Measurements from ENCODE around the gene VWC2L. TPM values are rescaled to one million over a fixed set of nuclear protein-coding genes. Genes with fewer than 3 reads are reported as not detected.

Gene VWC2L
- total and polyA plus RNA-seq, 2 donors (not counting 1 experiment from before 2014, with no cell fraction given): not detected

DNA sequence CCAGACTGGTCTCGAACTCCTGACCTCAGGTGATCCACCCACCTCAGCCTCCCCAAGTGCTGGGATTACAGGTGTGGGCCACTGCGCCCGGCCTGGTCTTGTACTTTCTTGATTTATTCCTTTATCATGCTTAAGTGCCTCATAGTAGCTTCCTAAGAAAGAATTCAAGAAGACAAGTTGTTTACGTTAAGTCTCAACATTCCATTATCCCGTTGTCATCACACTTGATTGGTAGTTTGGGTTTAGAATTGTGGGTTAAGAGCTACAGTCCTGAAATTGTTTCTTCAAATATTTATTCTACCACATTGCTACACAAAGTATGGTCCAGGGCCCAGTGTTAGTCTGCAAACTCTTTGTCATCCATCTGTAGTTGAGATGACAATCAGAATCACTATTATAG, 194.0 kb downstream of the VWC2L start:
- H4K20me1 ChIP-seq (ENCODE audit: control insufficient read depth, insufficient read depth, low read length, poor library complexity, severe bottlenecking): no peaks in the 10 kb centered on the region
- CTCF ChIA-PET: interaction anchor here (1.0 kb wide), 1 partner anchor 11 kb away, joined by 3 read pairs; no protein-coding TSS in a partner anchor
- no peaks in the 10 kb centered on the region for H3K36me3 ChIP-seq (replicated peaks in 1 of 2; ENCODE audit: control extremely low read depth in 1 of 2, control insufficient read depth in 1 of 2, extremely low read depth in 1 of 2, insufficient read depth in 2 of 2, low read length in 1 of 2)
- TF ChIP-seq, protein P1, sequence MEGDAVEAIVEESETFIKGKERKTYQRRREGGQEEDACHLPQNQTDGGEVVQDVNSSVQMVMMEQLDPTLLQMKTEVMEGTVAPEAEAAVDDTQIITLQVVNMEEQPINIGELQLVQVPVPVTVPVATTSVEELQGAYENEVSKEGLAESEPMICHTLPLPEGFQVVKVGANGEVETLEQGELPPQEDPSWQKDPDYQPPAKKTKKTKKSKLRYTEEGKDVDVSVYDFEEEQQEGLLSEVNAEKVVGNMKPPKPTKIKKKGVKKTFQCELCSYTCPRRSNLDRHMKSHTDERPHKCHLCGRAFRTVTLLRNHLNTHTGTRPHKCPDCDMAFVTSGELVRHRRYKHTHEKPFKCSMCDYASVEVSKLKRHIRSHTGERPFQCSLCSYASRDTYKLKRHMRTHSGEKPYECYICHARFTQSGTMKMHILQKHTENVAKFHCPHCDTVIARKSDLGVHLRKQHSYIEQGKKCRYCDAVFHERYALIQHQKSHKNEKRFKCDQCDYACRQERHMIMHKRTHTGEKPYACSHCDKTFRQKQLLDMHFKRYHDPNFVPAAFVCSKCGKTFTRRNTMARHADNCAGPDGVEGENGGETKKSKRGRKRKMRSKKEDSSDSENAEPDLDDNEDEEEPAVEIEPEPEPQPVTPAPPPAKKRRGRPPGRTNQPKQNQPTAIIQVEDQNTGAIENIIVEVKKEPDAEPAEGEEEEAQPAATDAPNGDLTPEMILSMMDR (IDR thresholded peaks at IDR 0.05): no peak
- TF ChIP-seq EZH2 (IDR thresholded peaks at IDR 0.05; ENCODE audit: borderline replicate concordance, insufficient read depth, low read depth, low read length, poor library complexity, severe bottlenecking): no peak
- POLR2A ChIA-PET: no interaction called here
- 100% methylated on average over 1 of the region's 5 CpGs for WGBS (ENCODE audit: insufficient coverage)
- no peak for ATAC-seq (ENCODE audit: low read depth)
- no peaks in the 10 kb centered on the region for H3K27me3 ChIP-seq (replicated peaks in 1 of 4; ENCODE audit: control extremely low read depth in 1 of 4, control insufficient read depth in 3 of 4, insufficient read depth in 4 of 4, low read length in 3 of 4)
- Mint-ChIP-seq H3K27me3 (no peaks in the 10 kb centered on the region), H3K9me3 (ENCODE audit: insufficient read depth) (no peaks in the 10 kb centered on the region), H3K4me1 (no peaks in the 10 kb centered on the region), H3K4me3 (no peak overlapping the region), H3K27ac (no peak overlapping the region)
- H3K27ac ChIP-seq (ENCODE audit: low read length in 2 of 2): no peak overlapping the region
- H3K4me3 ChIP-seq (ENCODE audit: control extremely low read depth in 1 of 5, extremely low read depth in 1 of 5, insufficient read depth in 1 of 5, low read depth in 2 of 5, low read length in 4 of 5): no peak overlapping the region
- no peak overlapping the region for H2AFZ ChIP-seq (ENCODE audit: insufficient read depth, low read depth, low read length, poor library complexity, severe bottlenecking)
- intact Hi-C loops (cut with micrococcal nuclease): no loop called here
- no peaks in the 10 kb centered on the region for H3K79me2 ChIP-seq (ENCODE audit: control insufficient read depth, insufficient read depth, low read length)
- no peaks in the 10 kb centered on the region for H3K9me3 ChIP-seq (ENCODE audit: control extremely low read depth in 1 of 3, control insufficient read depth in 2 of 3, insufficient read depth in 1 of 3, low read length in 2 of 3)
- H3K4me2 ChIP-seq (replicated peaks; ENCODE audit: low read depth, low read length, poor library complexity, severe bottlenecking): no peak overlapping the region
- DNase-seq: no peak
- no peaks in the 10 kb centered on the region for H3K4me1 ChIP-seq (ENCODE audit: control insufficient read depth in 2 of 2, insufficient read depth in 2 of 2, low read length in 2 of 2)
- H3K9ac ChIP-seq (ENCODE audit: low read length): no peak overlapping the region

DNA sequence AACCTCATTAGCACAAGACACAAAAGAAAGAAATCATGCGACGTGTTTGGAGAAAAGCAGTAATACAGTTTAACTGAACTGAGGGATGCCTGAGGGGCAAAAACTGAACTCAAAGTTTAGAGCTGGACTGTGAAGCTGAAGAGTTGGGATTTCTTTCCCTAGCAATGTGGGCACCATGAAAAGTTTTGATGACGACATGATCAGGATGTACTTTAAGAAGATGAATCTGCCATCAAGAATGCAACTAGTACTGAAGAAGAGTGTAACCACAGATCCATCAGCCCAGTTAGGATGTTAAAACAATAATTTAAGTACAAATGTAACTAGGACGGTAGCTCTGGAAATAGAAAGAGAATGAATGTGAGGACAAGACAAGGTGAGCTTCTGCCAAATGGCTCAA, 196.2 kb downstream of the VWC2L start:
- TF ChIP-seq, protein P1 (IDR thresholded peaks at IDR 0.05): no peak
- no peak for TF ChIP-seq EZH2 (IDR thresholded peaks at IDR 0.05; ENCODE audit: borderline replicate concordance, insufficient read depth, low read depth, low read length, poor library complexity, severe bottlenecking)
- WGBS (ENCODE audit: insufficient coverage): 100% methylated on average over 3 of the region's 4 CpGs

More for the DNA sequence above, 196.2 kb downstream of the VWC2L start:
- intact Hi-C loops (cut with micrococcal nuclease): no loop called here
- Histone ChIP-seq H3K9me3 (ENCODE audit: control extremely low read depth in 1 of 3, control insufficient read depth in 2 of 3, insufficient read depth in 1 of 3, low read length in 2 of 3) (no peaks in the 10 kb centered on the region), H3K79me2 (ENCODE audit: control insufficient read depth, insufficient read depth, low read length) (no peaks in the 10 kb centered on the region), H2AFZ (ENCODE audit: insufficient read depth, low read depth, low read length, poor library complexity, severe bottlenecking) (no peak overlapping the region), H3K4me1 (ENCODE audit: control insufficient read depth in 2 of 2, insufficient read depth in 2 of 2, low read length in 2 of 2) (no peaks in the 10 kb centered on the region), H3K4me3 (ENCODE audit: control extremely low read depth in 1 of 5, extremely low read depth in 1 of 5, insufficient read depth in 1 of 5, low read depth in 2 of 5, low read length in 4 of 5) (no peak overlapping the region), H3K9ac (ENCODE audit: low read length) (no peak overlapping the region), H4K20me1 (ENCODE audit: control insufficient read depth, insufficient read depth, low read length, poor library complexity, severe bottlenecking) (no peaks in the 10 kb centered on the region), H3K36me3 (replicated peaks in 1 of 2; ENCODE audit: control extremely low read depth in 1 of 2, control insufficient read depth in 1 of 2, extremely low read depth in 1 of 2, insufficient read depth in 2 of 2, low read length in 1 of 2) (no peaks in the 10 kb centered on the region), H3K27me3 (replicated peaks in 1 of 4; ENCODE audit: control extremely low read depth in 1 of 4, control insufficient read depth in 3 of 4, insufficient read depth in 4 of 4, low read length in 3 of 4) (no peaks in the 10 kb centered on the region), H3K4me2 (replicated peaks; ENCODE audit: low read depth, low read length, poor library complexity, severe bottlenecking) (no peak overlapping the region), H3K27ac (ENCODE audit: low read length in 2 of 2) (no peak overlapping the region)
- Mint-ChIP-seq H3K27ac (no peak overlapping the region), H3K27me3 (no peaks in the 10 kb centered on the region), H3K4me3 (no peak overlapping the region), H3K4me1 (no peaks in the 10 kb centered on the region), H3K9me3 (ENCODE audit: insufficient read depth) (no peaks in the 10 kb centered on the region)
- ATAC-seq (ENCODE audit: low read depth) (no peak), DNase-seq (no peak)
- CTCF ChIA-PET: no interaction called here
- POLR2A ChIA-PET: no interaction called here

Measured in B cell (primary cell).